T-helper 1 cell treated with Interleukin-12 subunit alpha and Interleukin-12 subunit beta and Interleukin-4 antibody, amounts not matched to agents 30 μg/mL and 1 μg/mL, for 36 hours (primary cell): ENCODE measurements around the gene MACO1.
A peak's percentile ranks its signal among the peaks of the same experiment; 100 is the strongest.

ENCODE experiments used
- H3K27ac Mint-ChIP-seq: one replicate; pipeline ENCODE4 v1.8.0; 2021; ENCODE audit warnings: mild to moderate bottlenecking, mixed read lengths
- H3K27me3 Mint-ChIP-seq: one replicate; pipeline ENCODE4 v1.8.0; 2021; ENCODE audit warnings: low read depth, mixed read lengths
- H3K36me3 Mint-ChIP-seq: one replicate; pipeline ENCODE4 v1.8.0; 2021; ENCODE audit warnings: low read depth, mixed read lengths
- H3K4me1 Mint-ChIP-seq: one replicate; pipeline ENCODE4 v1.8.0; 2021; ENCODE audit warnings: low read depth, mixed read lengths
- H3K4me3 Mint-ChIP-seq: one replicate; pipeline ENCODE4 v1.8.0; 2021; ENCODE audit warnings: mild to moderate bottlenecking, moderate library complexity, mixed read lengths
- H3K9me3 Mint-ChIP-seq: one replicate; pipeline ENCODE4 v1.8.0; 2021; ENCODE audit warnings: mixed read lengths

MACO1 gene

DNA sequence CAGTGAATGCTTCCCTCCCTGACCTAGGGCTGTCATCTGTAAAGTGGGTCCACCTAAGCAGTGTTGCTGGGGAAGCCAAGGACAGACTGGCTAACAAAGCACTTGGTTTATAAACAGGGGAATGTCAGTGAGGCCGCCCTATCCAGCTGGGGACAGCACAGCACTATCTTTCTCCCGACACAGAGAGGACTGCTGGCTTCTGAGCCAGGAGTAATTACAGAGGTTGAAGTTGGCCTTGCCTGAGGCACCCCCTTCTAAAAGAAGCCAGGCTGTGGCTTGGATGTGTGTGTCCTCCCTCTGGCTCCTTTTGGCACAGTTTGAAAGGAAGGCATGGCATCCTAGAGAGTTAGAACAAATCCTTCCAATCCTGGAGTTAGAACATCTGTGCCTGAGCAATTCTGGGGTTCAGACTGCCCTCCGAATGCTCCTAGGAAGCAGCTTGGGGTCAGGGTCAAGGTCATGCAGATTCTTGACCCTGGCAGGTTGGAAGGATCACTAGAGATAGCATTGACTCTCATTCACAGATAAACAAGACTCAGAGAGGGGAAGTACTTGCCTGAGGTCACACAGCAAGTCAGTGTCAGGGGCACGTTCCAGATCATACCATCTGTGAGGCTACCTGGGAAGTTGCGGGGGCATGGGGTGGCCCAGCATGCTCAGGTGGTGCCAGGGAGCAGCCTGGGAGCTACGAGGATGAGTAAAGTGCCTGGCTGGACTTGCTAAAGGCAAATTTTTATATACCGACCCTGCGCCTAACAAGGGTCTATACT, 111.4 kb downstream of the MACO1 start:
- H3K4me3 Mint-ChIP-seq = peak overlapping the region; percentile 62
- H3K9me3 Mint-ChIP-seq = no peaks in the 10 kb centered on the region
- no peak overlapping the region for H3K27ac Mint-ChIP-seq
- H3K27me3 Mint-ChIP-seq = peaks cover 44% of the 10 kb centered on the region
- H3K36me3 Mint-ChIP-seq = peaks cover 11% of the 10 kb centered on the region
- peaks cover 13% of the 10 kb centered on the region for H3K4me1 Mint-ChIP-seq

DNA sequence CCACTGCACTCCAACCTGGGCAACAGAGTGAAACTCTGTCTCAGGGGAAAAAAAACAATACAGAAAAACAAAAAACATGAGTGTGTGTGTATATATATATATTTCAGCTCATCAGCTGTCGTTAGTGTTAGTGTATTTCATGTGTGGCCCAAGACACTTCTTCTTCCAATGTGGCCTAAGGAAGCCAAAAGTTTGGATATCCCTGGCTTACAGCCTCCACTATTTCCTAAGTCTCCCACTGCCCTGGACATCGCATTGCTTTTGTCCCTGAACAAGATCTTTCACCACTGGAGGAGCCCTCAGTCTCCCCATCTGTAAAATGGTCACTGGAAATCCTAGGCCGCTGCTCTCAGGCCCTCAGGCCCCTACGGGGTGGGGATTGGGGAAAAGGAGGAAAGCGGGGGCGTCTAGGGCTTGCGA, 112.3 kb downstream of the MACO1 start:
- H3K36me3 Mint-ChIP-seq = peaks cover 11% of the 10 kb centered on the region
- H3K4me1 Mint-ChIP-seq = peaks cover 13% of the 10 kb centered on the region
- no peak overlapping the region for H3K27ac Mint-ChIP-seq

GRCh38 chr1:25543425-25544242, 112.9 kb downstream of the MACO1 start, which contains the start of gene LDLRAP1:
TSS of gene LDLRAP1 (plus strand) at chr1:25543606. CDS start at chr1:25543699, 93 bp downstream.
- Mint-ChIP-seq H3K4me1 (peaks cover 13% of the 10 kb centered on the region), H3K27me3 (peaks cover 33% of the 10 kb centered on the region), H3K27ac (peak within 1 kb of the TSS; percentile 31), H3K36me3 (peaks cover 11% of the 10 kb centered on the region), H3K9me3 (no peaks in the 10 kb centered on the region), H3K4me3 (peak within 1 kb of the TSS; percentile 72)

More for the DNA sequence above, 112.3 kb downstream of the MACO1 start:
- H3K9me3 Mint-ChIP-seq = no peaks in the 10 kb centered on the region
- peak overlapping the region; percentile 58 for H3K4me3 Mint-ChIP-seq
- peaks cover 37% of the 10 kb centered on the region for H3K27me3 Mint-ChIP-seq

DNA sequence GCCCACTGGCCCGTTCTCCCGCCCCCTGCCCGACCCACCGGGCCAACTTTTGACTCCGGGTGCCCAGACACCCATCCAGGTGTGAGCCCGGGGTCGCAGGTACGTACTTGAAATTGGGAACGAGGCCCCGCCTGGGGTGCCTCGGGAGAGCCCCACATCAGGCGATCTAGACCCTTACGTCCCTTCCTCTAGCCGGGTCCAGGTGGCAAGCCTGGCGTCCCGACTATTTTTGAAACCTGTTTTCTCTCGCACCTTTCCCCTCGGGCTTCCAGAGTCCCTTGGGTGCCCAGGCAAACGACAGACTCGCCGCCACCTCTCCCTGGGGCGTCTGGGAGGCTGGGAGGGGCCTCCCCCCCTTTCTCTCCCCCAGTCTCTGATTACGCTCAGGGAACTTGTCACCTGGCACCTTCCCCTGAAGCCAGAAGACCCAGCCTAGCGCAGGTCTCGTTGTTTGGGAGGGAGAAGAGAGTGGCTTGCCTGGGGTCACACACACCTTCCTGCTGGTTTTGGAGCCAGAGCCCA, 113.6 kb downstream of the MACO1 start:
- H3K9me3 Mint-ChIP-seq = no peaks in the 10 kb centered on the region
- peaks cover 17% of the 10 kb centered on the region for H3K4me1 Mint-ChIP-seq
- peaks cover 33% of the 10 kb centered on the region for H3K27me3 Mint-ChIP-seq
- H3K27ac Mint-ChIP-seq = peak overlapping the region; percentile 31
- peak overlapping the region; percentile 72 for H3K4me3 Mint-ChIP-seq
- peaks cover 11% of the 10 kb centered on the region for H3K36me3 Mint-ChIP-seq

- no peaks in the 10 kb centered on the region for H3K9me3 Mint-ChIP-seq
- peaks cover 30% of the 10 kb centered on the region for H3K27me3 Mint-ChIP-seq
- H3K4me1 Mint-ChIP-seq = peaks cover 22% of the 10 kb centered on the region
- H3K4me3 Mint-ChIP-seq = peak overlapping the region; percentile 72
- peak overlapping the region; percentile 31 for H3K27ac Mint-ChIP-seq
- peaks cover 12% of the 10 kb centered on the region for H3K36me3 Mint-ChIP-seq
These were observed 114.1 kb downstream of the MACO1 start for GRCh38 chr1:25544819-25545218.

- peaks cover 32% of the 10 kb centered on the region for H3K4me1 Mint-ChIP-seq
- peaks cover 29% of the 10 kb centered on the region for H3K27me3 Mint-ChIP-seq
- H3K4me3 Mint-ChIP-seq = peak overlapping the region; percentile 16
- H3K36me3 Mint-ChIP-seq = peaks cover 15% of the 10 kb centered on the region
- no peaks in the 10 kb centered on the region for H3K9me3 Mint-ChIP-seq
- no peak overlapping the region for H3K27ac Mint-ChIP-seq
These were observed 115.1 kb downstream of the MACO1 start for GRCh38 chr1:25545767-25546166.

DNA sequence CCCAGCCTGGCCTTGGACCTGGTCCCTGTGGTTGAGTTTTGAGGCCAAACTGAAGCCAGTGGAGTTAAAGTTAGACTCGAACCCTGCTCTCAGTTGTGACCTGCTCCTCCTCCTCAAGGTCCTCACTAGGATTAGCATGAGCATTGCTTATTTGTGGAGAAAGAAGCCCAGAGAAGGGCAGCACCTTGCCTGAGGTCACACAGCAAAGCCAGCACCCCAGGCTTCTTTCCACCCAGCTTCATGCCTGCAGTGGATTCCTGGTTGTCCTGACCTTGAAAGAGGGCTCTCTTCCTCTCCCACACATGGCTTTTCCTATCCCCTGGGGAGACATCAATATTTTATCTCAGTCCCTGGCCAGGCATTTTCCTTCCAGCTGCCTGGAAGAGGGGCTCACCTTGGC, 115.5 kb downstream of the MACO1 start:
- no peak overlapping the region for H3K4me3 Mint-ChIP-seq
- peaks cover 35% of the 10 kb centered on the region for H3K4me1 Mint-ChIP-seq
- no peak overlapping the region for H3K27ac Mint-ChIP-seq
- H3K36me3 Mint-ChIP-seq = peaks cover 15% of the 10 kb centered on the region
- peaks cover 26% of the 10 kb centered on the region for H3K27me3 Mint-ChIP-seq
- no peaks in the 10 kb centered on the region for H3K9me3 Mint-ChIP-seq

- H3K27ac Mint-ChIP-seq = no peak overlapping the region
- H3K9me3 Mint-ChIP-seq = no peaks in the 10 kb centered on the region
- H3K36me3 Mint-ChIP-seq = peaks cover 15% of the 10 kb centered on the region
- peaks cover 16% of the 10 kb centered on the region for H3K27me3 Mint-ChIP-seq
- no peak overlapping the region for H3K4me3 Mint-ChIP-seq
- H3K4me1 Mint-ChIP-seq = peaks cover 43% of the 10 kb centered on the region
These were observed 117.9 kb downstream of the MACO1 start for GRCh38 chr1:25548601-25549000.

GRCh38 chr1:25549273-25550154, 118.8 kb downstream of the MACO1 start:
- Mint-ChIP-seq H3K27ac (peak overlapping the region; percentile 90), H3K27me3 (peaks cover 15% of the 10 kb centered on the region), H3K4me3 (peak overlapping the region; percentile 76), H3K4me1 (peaks cover 41% of the 10 kb centered on the region), H3K36me3 (peaks cover 15% of the 10 kb centered on the region), H3K9me3 (no peaks in the 10 kb centered on the region)
